Lower lobe of right lung (tissue), 2 donors: Measurements from ENCODE around the gene ZBTB40. TPM values are rescaled to one million over a fixed set of nuclear protein-coding genes. Genes with fewer than 3 reads are reported as not detected.
A peak's percentile ranks its signal among the peaks of the same experiment; 100 is the strongest.

ENCODE experiments used
- ATAC-seq, 2 donors: fragments of 200-7000 bp; cut with Tn5 transposase; one replicate each; pipeline ENCODE4 v1.9.1; 2020 to 2022; ENCODE audit warnings: mild to moderate bottlenecking in 2 of 2, moderate library complexity in 2 of 2
- DNase-seq: peaks from one replicate; pipeline ENCODE4 v3.0.0-alpha.2; 2020
- H3K27ac ChIP-seq: fragments of 200-600 bp; one replicate; pipeline ENCODE4 v1.8.0; 2022
- H3K27me3 ChIP-seq: fragments of 200-600 bp; one replicate; pipeline ENCODE4 v1.8.0; 2022; ENCODE audit warnings: low read depth
- H3K36me3 ChIP-seq: fragments of 200-600 bp; one replicate; pipeline ENCODE4 v1.8.0; 2022; ENCODE audit warnings: mild to moderate bottlenecking
- H3K4me1 ChIP-seq: fragments of 200-600 bp; one replicate; pipeline ENCODE4 v1.8.0; 2022
- H3K4me3 ChIP-seq: fragments of 200-600 bp; one replicate; pipeline ENCODE4 v1.8.0; 2022; ENCODE audit warnings: mild to moderate bottlenecking
- H3K9me3 ChIP-seq: fragments of 200-600 bp; one replicate; pipeline ENCODE4 v1.8.0; 2022
- CTCF ChIP-seq: fragments of 200-600 bp; IDR thresholded peaks from one replicate; pipeline ENCODE4 v1.8.0; 2022; ENCODE audit warnings: antibody characterized with exemption, mild to moderate bottlenecking
- intact Hi-C: fragments of 100-400 bp; cut with DNase I; formaldehyde crosslinking; loops from one replicate; pipeline ENCODE4 v1.11.0; 2022
- total RNA-seq: library from RNA; stranded (reverse); fragmentation: NEBNext Ultra II Directional; extraction: Animal tissue kit (Norgen Biotek cat#: 25700); gene quantifications from one replicate; pipeline ENCODE4 v1.2.1, GENCODE V29; 2021
- donor health status: DM: no; HTN: yes; CAD: no; lungs with severe emphysema.

ZBTB40 gene
- total RNA-seq, 1 donor from 2014 or later, result 25.3 TPM

DNA sequence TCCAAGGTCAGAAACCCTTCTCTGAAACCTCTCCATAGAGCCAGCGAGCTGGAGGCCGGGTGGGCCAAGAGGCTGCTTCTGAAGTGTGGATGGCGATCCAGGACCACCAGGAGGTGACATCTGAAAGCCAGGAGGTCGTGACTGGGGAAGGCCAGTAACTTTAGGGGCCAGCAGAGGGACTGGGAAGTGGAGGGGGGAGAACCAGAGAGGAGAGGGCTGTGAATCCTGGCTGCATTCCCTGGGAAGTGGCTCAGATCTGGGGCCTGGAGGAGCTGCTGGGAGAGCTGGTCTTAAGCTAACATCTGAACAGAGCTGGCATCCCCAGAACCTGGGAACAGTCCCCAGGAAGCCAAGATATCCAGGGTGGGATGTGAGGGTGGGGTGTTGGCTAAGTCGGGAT is 100.4 kb downstream of the ZBTB40 start:
- H3K36me3 ChIP-seq, result no peaks in the 10 kb centered on the region
- ATAC-seq (no peak), DNase-seq (no peak)
- intact Hi-C loops, result no loop called here
- TF ChIP-seq CTCF, result no peak
- H3K27me3 ChIP-seq, result peaks cover 63% of the 10 kb centered on the region
- no peak overlapping the region for H3K4me3 ChIP-seq
- no peak overlapping the region for H3K27ac ChIP-seq
- H3K9me3 ChIP-seq, result no peaks in the 10 kb centered on the region
- H3K4me1 ChIP-seq, result no peaks in the 10 kb centered on the region

DNA sequence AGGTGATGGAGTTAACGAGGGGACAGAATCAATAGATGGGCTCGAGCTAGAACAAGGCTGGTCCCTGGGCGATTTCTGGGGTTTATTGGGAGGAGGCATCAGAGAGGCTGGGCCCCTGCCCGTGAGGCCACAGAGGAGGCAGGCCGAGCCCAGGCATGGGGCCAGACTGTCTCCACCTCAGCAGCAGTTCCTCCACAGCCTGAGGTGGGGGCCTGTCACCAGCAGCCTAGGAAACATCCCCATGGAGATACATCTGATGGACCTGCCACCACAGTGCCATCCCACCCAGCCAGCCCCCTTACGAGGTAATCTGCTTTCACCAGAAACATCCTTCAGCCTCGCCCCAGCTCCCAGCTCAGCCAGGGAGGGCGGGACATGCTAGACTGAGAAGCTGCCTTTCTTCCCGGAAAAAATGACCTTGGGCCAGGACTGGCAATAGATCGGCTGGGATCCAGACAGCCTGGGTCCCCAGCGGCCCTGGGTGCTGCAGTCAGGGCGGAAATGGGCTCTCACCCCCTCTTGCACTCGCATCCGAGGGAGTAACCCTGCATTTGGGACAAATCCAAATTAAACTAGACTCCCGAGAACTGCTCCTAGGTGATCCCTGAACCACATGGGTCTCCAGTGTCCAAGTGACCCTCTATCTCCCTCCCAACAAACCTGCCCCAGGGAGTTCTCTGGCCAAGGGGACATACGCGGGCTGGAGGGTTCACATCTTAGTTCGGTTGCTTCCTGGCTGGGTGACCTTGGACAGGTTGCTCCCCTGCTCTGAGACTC is 101.6 kb downstream of the ZBTB40 start:
- no peak for ATAC-seq
- H3K4me3 ChIP-seq, result no peak overlapping the region
- TF ChIP-seq CTCF, result no peak
- no peak for DNase-seq
- H3K36me3 ChIP-seq, result no peaks in the 10 kb centered on the region
- H3K27ac ChIP-seq, result no peak overlapping the region
- peaks cover 60% of the 10 kb centered on the region for H3K27me3 ChIP-seq
- no peaks in the 10 kb centered on the region for H3K4me1 ChIP-seq
- no peaks in the 10 kb centered on the region for H3K9me3 ChIP-seq
- intact Hi-C loops, result no loop called here

- ATAC-seq, result no peak
- H3K27me3 ChIP-seq, result peaks cover 55% of the 10 kb centered on the region
- no peak for TF ChIP-seq CTCF
Measured at GRCh38 chr1:22553991-22554522, 102.4 kb downstream of the ZBTB40 start.

DNA sequence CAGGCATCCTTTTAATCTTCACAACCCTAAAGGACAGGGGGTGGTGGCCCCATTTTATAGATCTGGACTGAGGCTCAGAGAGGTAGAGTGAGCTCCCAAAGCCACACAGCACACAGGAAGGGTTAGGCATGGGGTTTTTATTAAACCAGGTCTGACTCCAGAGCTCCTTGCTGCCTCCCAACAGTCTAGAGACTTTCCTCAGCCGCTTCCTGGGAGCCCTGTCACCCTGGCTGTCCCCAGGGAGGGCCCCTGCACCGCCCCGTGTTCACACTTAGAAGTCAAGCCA is 103.7 kb downstream of the ZBTB40 start:
- H3K4me3 ChIP-seq, result no peak overlapping the region
- no peak overlapping the region for H3K27ac ChIP-seq
- no peak for DNase-seq
- no peaks in the 10 kb centered on the region for H3K9me3 ChIP-seq
- intact Hi-C loops, result no loop called here
- no peak for ATAC-seq
- H3K36me3 ChIP-seq, result no peaks in the 10 kb centered on the region
- no peaks in the 10 kb centered on the region for H3K4me1 ChIP-seq
- TF ChIP-seq CTCF, result no peak
- peaks cover 55% of the 10 kb centered on the region for H3K27me3 ChIP-seq

More at GRCh38 chr1:22553991-22554522, 102.4 kb downstream of the ZBTB40 start:
- no peaks in the 10 kb centered on the region for H3K36me3 ChIP-seq
- DNase-seq, result no peak
- H3K27ac ChIP-seq, result no peak overlapping the region
- intact Hi-C loops, result no loop called here
- no peaks in the 10 kb centered on the region for H3K9me3 ChIP-seq
- H3K4me3 ChIP-seq, result no peak overlapping the region
- no peaks in the 10 kb centered on the region for H3K4me1 ChIP-seq

DNA sequence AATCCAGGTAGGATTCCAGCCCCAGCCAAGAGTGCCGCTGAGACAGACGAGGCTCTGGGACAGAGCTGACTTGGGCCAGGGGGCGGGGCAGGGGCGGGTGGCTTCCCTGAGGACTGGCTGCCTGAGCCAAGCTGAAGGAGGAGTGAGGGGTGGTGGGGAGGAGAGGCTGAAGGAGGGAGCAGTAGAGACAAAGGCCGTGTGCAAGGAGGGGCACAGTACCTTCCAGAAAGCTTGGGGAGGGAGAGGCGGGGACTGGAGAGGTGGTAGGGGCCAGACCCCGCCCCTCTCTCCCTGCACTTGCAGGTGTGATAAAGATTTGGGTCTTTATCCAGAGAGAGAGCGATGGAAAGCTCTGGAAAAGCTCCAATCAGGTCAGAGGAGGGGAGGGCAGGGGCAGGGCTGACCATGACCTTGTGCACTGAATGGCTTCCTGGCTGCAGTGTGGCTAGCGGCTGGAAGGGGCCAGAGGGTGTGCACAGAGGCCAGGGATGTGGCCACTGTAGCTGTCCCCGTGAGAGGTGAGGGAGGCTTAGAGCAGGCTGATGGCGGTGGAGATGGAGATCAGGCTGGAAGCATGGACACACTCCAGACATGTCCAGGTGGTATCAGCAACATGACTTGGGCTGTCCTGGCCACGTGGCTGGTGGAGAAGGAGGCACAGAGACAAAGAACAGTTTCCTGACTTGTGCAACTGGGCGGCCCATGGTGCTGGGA is 104.9 kb downstream of the ZBTB40 start:
- TF ChIP-seq CTCF, result no peak
- Histone ChIP-seq H3K4me3 (no peak overlapping the region), H3K36me3 (no peaks in the 10 kb centered on the region), H3K27ac (no peak overlapping the region), H3K9me3 (no peaks in the 10 kb centered on the region), H3K4me1 (no peaks in the 10 kb centered on the region), H3K27me3 (peaks cover 55% of the 10 kb centered on the region)
- ATAC-seq, result peak in 1 of 2 donors; percentile 14
- intact Hi-C loops, result no loop called here
- DNase-seq, result no peak
